Liver (tissue), 9 donors: ENCODE results near the gene KL. TPM values are rescaled to one million over a fixed set of nuclear protein-coding genes. Genes with fewer than 3 reads are reported as not detected.

Experiments
- DNase-seq: peaks from one replicate; pipeline ENCODE4 v3.0.0-alpha.2; 2017; ENCODE audit warnings: low spot score
- H3K27ac ChIP-seq, 2 donors: one replicate each; pipeline ENCODE4 v1.7.0; 2013; ENCODE audit warnings: inconsistent platforms in 2 of 2, low read length in 2 of 2, control low read depth in 1 of 2, low read depth in 1 of 2, mild to moderate bottlenecking in 1 of 2
- H3K27me3 ChIP-seq, 4 donors: one replicate each; pipeline versions ENCODE4 v1.6.1 to v1.7.0; 2013; ENCODE audit warnings: low read length in 3 of 4, inconsistent platforms in 1 of 4, mild to moderate bottlenecking in 1 of 4, moderate library complexity in 1 of 4; ENCODE audit not compliant: control insufficient read depth in 4 of 4, insufficient read depth in 4 of 4
- H3K36me3 ChIP-seq, 4 donors: one replicate each; pipeline versions ENCODE4 v1.6.1 to v1.7.0; 2013; ENCODE audit warnings: low read length in 3 of 4, mild to moderate bottlenecking in 3 of 4, low read depth in 1 of 4, moderate library complexity in 1 of 4; ENCODE audit not compliant: control insufficient read depth in 4 of 4, insufficient read depth in 3 of 4
- H3K4me1 ChIP-seq, 4 donors: one replicate each; pipeline versions ENCODE4 v1.6.1 to v1.7.0; 2013; ENCODE audit warnings: low read length in 3 of 4, mild to moderate bottlenecking in 3 of 4, moderate library complexity in 1 of 4; ENCODE audit not compliant: control insufficient read depth in 4 of 4, insufficient read depth in 4 of 4
- H3K4me3 ChIP-seq, 3 donors: one replicate each; pipeline versions ENCODE4 v1.6.1 to v1.7.0; 2013; ENCODE audit warnings: low read length in 3 of 3, control low read depth in 1 of 3, low read depth in 1 of 3, mild to moderate bottlenecking in 1 of 3
- H3K9ac ChIP-seq, 2 donors: one replicate each; pipeline ENCODE4 v1.7.0; 2013; ENCODE audit warnings: low read length in 2 of 2, mild to moderate bottlenecking in 2 of 2, moderate library complexity in 2 of 2, control low read depth in 1 of 2, low read depth in 1 of 2
- H3K9me3 ChIP-seq, 4 donors: one replicate each; pipeline versions ENCODE4 v1.6.1 to v1.7.0; 2013; ENCODE audit warnings: low read length in 3 of 4; ENCODE audit not compliant: control insufficient read depth in 4 of 4
- EGR1 ChIP-seq, 2 donors: IDR thresholded peaks; 2 replicates each; pipeline ENCODE4 v1.6.1; 2016 to 2018; ENCODE audit warnings: antibody characterized with exemption in 2 of 2, low read depth in 2 of 2
- FOXA1 ChIP-seq: IDR thresholded peaks from 2 replicates; pipeline ENCODE4 v1.6.1; 2016; ENCODE audit warnings: antibody characterized with exemption
- FOXA2 ChIP-seq: IDR thresholded peaks from 2 replicates; pipeline ENCODE4 v1.6.1; 2016; ENCODE audit warnings: antibody characterized with exemption
- GABPA ChIP-seq, 2 donors: IDR thresholded peaks in 1 of 2; conservative IDR thresholded peaks in 1 of 2; 2 replicates each; pipeline ENCODE4 v1.6.1; 2016; ENCODE audit warnings: antibody characterized with exemption in 2 of 2, mild to moderate bottlenecking in 1 of 2, moderate library complexity in 1 of 2
- HNF4A ChIP-seq, 2 donors: conservative IDR thresholded peaks; 2 replicates each; pipeline ENCODE4 v1.6.1; 2016; ENCODE audit warnings: antibody characterized with exemption in 2 of 2, mild to moderate bottlenecking in 2 of 2
- JUND ChIP-seq, 2 donors: IDR thresholded peaks; 2 replicates each; pipeline ENCODE4 v1.6.1; 2016; ENCODE audit warnings: antibody characterized with exemption in 2 of 2
- NR2F2 ChIP-seq: IDR thresholded peaks from 2 replicates; pipeline ENCODE4 v1.6.1; 2016; ENCODE audit warnings: antibody characterized with exemption
- RAD21 ChIP-seq, 2 donors: IDR thresholded peaks; 2 replicates each; pipeline ENCODE4 v1.6.1; 2016; ENCODE audit warnings: antibody characterized with exemption in 2 of 2, mild to moderate bottlenecking in 2 of 2
- RXRA ChIP-seq, 2 donors: IDR thresholded peaks; 2 replicates each; pipeline ENCODE4 v1.6.1; 2017 to 2018; ENCODE audit warnings: antibody characterized with exemption in 2 of 2, mild to moderate bottlenecking in 1 of 2
- SP1 ChIP-seq: IDR thresholded peaks from 2 replicates; pipeline ENCODE4 v1.6.1; 2018; ENCODE audit warnings: antibody characterized with exemption, mild to moderate bottlenecking
- TAF1 ChIP-seq: conservative IDR thresholded peaks from 2 replicates; pipeline ENCODE4 v1.6.1; 2016; ENCODE audit warnings: antibody characterized with exemption, mild to moderate bottlenecking
- YY1 ChIP-seq: IDR thresholded peaks from 2 replicates; pipeline ENCODE4 v1.6.1; 2016; ENCODE audit warnings: antibody characterized with exemption, mild to moderate bottlenecking
- WGBS: extraction: QIAGEN DNeasy Blood & Tissue Kit; methylation state at CpG from one replicate; pipeline ENCODE4 v1.1.7; 2013; 5-methylcytosine and 5-hydroxymethylcytosine counted together
- polyA plus RNA-seq, 2 donors: library from polyadenylated mRNA; stranded (reverse) in 1 of 2; unstranded in 1 of 2; fragments of 200-250 nt in 1 of 2; fragments of >200 nt in 1 of 2; fragmentation: Nextera tagmentation in 1 of 2; extraction: Ambion mirVana in 1 of 2; gene quantifications; one replicate each; pipeline versions ENCODE4 v1.2.1 to v1.2.3, GENCODE V29; 2013 to 2015
- total RNA-seq, 2 donors: library from RNA; depleted of rRNA; stranded (reverse); fragments of >200 nt; gene quantifications; one replicate each; pipeline ENCODE4 v1.2.3, GENCODE V29; 2014
- TF ChIP-seq, protein P1 (sequence below): IDR thresholded peaks from 2 replicates; pipeline ENCODE4 v1.6.1; 2016; ENCODE audit warnings: antibody characterized with exemption
- TF ChIP-seq, protein P2 (sequence below): IDR thresholded peaks from 2 replicates; pipeline ENCODE4 v1.6.1; 2016; ENCODE audit warnings: antibody characterized with exemption
- TF ChIP-seq, protein P3 (sequence below): IDR thresholded peaks from 2 replicates; pipeline ENCODE4 v1.6.1; 2016; ENCODE audit warnings: antibody characterized with exemption, mild to moderate bottlenecking
- TF ChIP-seq, protein P4 (sequence below): IDR thresholded peaks from 2 replicates; pipeline ENCODE4 v1.6.1; 2016; ENCODE audit warnings: antibody characterized with exemption
- donor health status: healthy.
- donor health status: healthy.
- donor health status: healthy.
- donor health status: healthy.
- donor health status: healthy.

Gene KL
- total and polyA plus RNA-seq, 4 donors: 0.13 to 0.92 (median 0.28) TPM

DNA sequence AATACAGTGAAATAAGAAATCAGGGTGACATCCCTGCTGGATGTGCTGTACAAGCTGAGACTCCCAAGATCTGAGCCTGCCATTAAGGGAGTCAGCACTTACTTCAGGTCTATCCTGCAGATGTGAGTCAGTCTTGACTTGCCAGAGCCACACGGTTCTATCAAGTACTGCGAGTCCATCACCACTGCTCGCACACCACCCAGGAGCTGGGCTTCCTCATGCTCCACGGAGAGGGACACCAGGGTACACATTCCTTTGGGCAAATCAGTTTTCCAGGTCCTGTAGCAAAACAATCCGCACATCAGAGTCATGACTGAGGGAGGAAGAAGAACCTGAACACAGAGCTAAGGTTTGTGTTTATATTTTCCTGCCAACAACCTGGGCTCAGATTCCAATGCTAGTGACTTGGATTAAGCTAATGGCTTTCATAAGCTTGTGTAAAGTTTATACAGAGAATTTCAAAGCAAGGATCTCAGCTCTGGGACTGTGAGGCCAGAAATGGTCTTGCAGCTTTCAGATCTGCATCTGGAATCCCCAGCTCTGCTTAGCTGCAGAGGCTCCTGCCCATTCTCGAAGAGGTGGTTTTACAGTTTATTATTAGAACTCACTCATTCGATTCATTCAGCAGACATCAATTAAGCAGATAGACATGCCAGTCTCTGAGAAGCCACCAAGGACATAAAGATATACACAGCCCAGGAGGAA is 90.6 kb downstream of the KL start:
- 87% methylated on average over 7 of the region's 7 CpGs for WGBS
- Histone ChIP-seq H3K27ac (no peak overlapping the region), H3K27me3 (no peaks in the 10 kb centered on the region), H3K36me3 (peaks cover 0 to 51% (median 37%) of the 10 kb centered on the region in 4 donors), H3K9ac (no peak overlapping the region), H3K4me1 (no peaks in the 10 kb centered on the region), H3K9me3 (no peaks in the 10 kb centered on the region), H3K4me3 (no peak overlapping the region)
- TF ChIP-seq YY1 (no peak), FOXA1 (no peak), JUND (IDR thresholded peaks at IDR 0.05) (no peak), SP1 (no peak), HNF4A (conservative IDR thresholded peaks at IDR 0.05) (no peak), EGR1 (IDR thresholded peaks at IDR 0.05; ENCODE audit: low read depth in 2 of 2) (no peak), RXRA (IDR thresholded peaks at IDR 0.05) (no peak), FOXA2 (no peak), NR2F2 (no peak), GABPA (IDR thresholded peaks at IDR 0.05 in 1 of 2, conservative IDR thresholded peaks at IDR 0.05 in 1 of 2) (no peak), TAF1 (no peak)
- TF ChIP-seq, protein P1, sequence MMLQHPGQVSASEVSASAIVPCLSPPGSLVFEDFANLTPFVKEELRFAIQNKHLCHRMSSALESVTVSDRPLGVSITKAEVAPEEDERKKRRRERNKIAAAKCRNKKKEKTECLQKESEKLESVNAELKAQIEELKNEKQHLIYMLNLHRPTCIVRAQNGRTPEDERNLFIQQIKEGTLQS: no peak
- TF ChIP-seq, protein P2, sequence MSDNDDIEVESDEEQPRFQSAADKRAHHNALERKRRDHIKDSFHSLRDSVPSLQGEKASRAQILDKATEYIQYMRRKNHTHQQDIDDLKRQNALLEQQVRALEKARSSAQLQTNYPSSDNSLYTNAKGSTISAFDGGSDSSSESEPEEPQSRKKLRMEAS: no peak
- TF ChIP-seq, protein P3, sequence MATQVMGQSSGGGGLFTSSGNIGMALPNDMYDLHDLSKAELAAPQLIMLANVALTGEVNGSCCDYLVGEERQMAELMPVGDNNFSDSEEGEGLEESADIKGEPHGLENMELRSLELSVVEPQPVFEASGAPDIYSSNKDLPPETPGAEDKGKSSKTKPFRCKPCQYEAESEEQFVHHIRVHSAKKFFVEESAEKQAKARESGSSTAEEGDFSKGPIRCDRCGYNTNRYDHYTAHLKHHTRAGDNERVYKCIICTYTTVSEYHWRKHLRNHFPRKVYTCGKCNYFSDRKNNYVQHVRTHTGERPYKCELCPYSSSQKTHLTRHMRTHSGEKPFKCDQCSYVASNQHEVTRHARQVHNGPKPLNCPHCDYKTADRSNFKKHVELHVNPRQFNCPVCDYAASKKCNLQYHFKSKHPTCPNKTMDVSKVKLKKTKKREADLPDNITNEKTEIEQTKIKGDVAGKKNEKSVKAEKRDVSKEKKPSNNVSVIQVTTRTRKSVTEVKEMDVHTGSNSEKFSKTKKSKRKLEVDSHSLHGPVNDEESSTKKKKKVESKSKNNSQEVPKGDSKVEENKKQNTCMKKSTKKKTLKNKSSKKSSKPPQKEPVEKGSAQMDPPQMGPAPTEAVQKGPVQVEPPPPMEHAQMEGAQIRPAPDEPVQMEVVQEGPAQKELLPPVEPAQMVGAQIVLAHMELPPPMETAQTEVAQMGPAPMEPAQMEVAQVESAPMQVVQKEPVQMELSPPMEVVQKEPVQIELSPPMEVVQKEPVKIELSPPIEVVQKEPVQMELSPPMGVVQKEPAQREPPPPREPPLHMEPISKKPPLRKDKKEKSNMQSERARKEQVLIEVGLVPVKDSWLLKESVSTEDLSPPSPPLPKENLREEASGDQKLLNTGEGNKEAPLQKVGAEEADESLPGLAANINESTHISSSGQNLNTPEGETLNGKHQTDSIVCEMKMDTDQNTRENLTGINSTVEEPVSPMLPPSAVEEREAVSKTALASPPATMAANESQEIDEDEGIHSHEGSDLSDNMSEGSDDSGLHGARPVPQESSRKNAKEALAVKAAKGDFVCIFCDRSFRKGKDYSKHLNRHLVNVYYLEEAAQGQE: no peak
- TF ChIP-seq, protein P4, sequence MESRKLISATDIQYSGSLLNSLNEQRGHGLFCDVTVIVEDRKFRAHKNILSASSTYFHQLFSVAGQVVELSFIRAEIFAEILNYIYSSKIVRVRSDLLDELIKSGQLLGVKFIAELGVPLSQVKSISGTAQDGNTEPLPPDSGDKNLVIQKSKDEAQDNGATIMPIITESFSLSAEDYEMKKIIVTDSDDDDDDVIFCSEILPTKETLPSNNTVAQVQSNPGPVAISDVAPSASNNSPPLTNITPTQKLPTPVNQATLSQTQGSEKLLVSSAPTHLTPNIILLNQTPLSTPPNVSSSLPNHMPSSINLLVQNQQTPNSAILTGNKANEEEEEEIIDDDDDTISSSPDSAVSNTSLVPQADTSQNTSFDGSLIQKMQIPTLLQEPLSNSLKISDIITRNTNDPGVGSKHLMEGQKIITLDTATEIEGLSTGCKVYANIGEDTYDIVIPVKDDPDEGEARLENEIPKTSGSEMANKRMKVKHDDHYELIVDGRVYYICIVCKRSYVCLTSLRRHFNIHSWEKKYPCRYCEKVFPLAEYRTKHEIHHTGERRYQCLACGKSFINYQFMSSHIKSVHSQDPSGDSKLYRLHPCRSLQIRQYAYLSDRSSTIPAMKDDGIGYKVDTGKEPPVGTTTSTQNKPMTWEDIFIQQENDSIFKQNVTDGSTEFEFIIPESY: no peak
- DNase-seq: no peak

DNA sequence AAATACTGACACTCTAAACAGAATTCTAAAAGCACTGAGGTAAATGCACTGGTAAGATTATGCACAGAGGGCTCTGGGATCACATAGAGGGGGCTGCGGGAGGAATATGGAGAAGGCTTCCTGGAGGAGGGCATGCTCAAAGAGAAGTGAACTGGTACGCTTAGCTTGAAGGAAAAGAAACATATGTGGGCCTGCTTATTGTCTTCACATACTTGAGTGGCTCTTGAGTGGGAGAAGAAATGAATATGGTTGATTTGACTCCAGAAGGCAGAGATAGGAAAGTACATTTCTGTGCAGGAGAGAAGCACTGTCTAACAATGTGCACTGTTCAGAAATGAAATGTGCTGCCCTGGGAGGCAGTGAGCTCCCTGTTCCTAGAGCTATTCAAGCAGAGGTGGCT is 91.1 kb downstream of the KL start:
- Histone ChIP-seq H3K27me3 (no peaks in the 10 kb centered on the region), H3K4me1 (no peaks in the 10 kb centered on the region), H3K27ac (no peak overlapping the region), H3K9ac (no peak overlapping the region), H3K4me3 (no peak overlapping the region), H3K9me3 (no peaks in the 10 kb centered on the region), H3K36me3 (peaks cover 0 to 56% (median 37%) of the 10 kb centered on the region in 4 donors)
- DNase-seq: no peak
- WGBS: 95% methylated on average over 2 of the region's 2 CpGs
- TF ChIP-seq EGR1 (IDR thresholded peaks at IDR 0.05; ENCODE audit: low read depth in 2 of 2) (no peak), RAD21 (IDR thresholded peaks at IDR 0.05) (no peak), GABPA (IDR thresholded peaks at IDR 0.05 in 1 of 2, conservative IDR thresholded peaks at IDR 0.05 in 1 of 2) (no peak), TAF1 (no peak), RXRA (IDR thresholded peaks at IDR 0.05) (no peak), NR2F2 (no peak), SP1 (no peak), HNF4A (conservative IDR thresholded peaks at IDR 0.05) (no peak), FOXA2 (no peak)
- TF ChIP-seq, protein P2: no peak
